Activated CD4-positive, alpha-beta T cell treated with anti-CD3 and anti-CD28 coated beads, Interleukin-2, Interleukin-6, amounts not matched to agents 100 ng/mL and 50 ng/mL, durations not matched to agents 16 hours and 8 hours (primary cell): ENCODE data around the gene MIF4GD.
"Not testable (repeated sequence)": the region's sequence is repeated elsewhere in the genome, so short reads cannot be mapped to it uniquely, and the experiment has no call there.

ENCODE experiments used
- DNase-seq: peaks from one replicate; pipeline ENCODE4 v3.0.0-alpha.2; 2020

MIF4GD gene

GRCh38 chr17:75288359-75288758 is 17.3 kb upstream of the MIF4GD start:
- DNase-seq, result no peak

GRCh38 chr17:75287221-75287620 is 16.2 kb upstream of the MIF4GD start:
- no peak for DNase-seq

- DNase-seq, result no peak
These were observed 14.1 kb upstream of the MIF4GD start for GRCh38 chr17:75285123-75285522.

- not testable (repeated sequence) for DNase-seq
These were observed 9.2 kb upstream of the MIF4GD start for GRCh38 chr17:75280189-75280588.

DNA sequence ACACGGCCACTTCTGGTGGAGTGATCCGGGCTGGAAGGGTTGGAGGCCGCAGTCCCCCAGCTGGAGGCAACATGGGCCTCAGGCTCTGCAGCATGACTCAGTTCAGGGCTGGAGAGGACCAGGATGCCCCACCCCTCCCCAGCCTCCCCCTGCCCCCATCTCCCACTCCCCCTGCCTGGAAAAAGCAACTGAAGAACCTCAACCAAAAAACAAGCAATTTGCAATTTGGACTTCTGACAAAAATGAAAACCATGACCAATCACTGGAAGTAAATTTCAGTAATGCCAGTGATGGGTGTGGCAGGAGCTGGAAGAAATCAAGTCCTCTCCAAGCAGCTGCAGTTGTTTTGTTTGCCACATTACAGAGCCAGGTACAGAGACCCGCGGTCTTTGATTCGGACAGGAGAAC is 6.6 kb upstream of the MIF4GD start:
- no peak for DNase-seq

DNA sequence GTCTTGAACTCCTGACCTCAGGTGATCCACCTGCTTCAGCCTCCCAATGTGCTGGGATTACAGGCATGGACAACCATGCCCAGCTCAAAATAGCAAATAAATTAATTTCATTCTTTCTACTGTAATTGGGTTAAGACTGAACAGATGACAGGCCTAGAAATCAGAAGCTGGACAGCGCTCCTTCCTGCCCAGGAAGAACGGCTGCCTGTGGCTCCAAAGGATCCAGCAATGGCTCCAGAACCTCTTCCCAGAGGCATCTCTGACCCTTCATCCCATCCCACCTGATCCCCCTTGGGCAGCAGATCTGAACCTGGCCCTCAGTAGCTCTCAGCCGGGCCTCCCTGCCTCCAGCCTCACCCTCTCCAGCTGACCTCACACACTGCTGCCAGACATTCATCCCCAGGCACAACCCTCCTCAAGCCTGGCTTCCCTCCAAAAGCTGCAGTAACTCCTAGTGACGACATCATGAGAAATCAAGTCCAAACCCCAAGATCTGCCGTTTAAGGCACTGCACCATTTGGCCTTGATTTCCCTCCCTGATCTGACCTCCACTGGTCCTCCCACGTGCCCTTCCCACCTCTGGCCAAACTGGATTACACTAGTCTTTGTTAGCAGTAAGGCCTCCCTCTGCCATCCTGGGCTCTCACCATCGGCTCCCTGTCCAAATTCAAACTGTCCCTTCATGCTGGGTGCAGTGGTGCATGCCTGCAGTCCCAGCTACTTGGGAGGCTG is 3.1 kb upstream of the MIF4GD start:
- DNase-seq, result no peak

DNA sequence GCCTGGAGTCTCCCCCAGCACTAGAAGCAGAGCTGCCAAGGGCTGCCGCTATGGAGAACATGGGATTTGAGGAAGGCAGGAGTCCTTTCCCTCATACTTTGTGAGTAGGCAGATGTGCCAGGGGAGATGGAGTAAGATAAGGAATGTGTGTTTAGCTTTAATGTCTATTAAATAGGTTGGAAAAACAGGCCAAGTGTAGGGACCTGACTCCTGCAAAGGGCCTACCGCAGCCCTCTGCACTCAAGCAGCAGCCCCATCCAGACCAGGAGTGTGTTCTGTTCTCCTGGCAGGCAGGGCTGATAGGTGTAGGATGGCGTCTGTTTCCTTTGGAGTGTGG is 1.8 kb upstream of the MIF4GD start:
- DNase-seq, result no peak

DNA sequence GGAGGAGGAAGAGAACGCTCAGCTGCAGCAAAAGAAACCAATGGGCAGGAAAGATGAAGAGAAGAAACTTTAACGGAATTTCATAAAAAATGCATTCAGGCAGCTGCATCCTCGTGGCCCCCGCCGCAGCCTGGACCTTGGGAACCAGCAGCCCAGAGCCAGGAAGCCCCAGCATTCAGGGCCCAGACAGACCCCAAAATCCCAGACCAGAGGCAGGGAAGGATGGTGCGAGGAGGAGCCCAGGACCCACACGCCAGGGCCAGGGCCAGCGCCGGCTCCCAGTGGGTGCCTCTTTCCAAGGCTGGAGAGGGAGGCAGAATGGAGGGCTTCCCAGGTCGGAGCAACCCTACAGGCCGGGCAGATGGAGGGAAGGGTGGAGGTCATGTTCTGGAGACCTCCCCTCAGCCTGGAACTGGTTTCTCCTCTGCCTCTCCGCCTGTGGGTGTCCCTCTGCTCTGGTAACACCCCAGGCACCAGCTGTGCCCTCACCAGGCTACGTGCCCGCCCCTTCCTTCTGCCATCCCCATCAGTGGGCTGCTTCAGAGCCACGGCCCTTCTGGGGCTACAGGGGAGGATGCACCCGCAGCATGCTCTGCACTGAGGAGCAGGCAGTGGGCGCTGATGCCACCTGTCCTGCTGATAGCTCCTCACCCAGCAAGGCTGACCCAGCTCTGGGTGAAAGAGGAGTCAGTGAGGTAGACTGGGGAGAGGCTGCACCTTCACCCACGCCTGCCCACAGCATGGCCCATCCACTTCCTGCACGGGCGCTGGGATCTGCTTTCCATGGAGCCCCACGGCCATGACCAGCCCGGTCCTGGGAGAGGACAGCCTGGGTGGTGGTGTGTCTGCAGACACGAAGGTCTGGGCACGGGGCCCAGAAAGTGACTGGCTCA is 1.2 kb upstream of the MIF4GD start:
- DNase-seq, result peak; percentile 35

- peak; percentile 93 for DNase-seq
These were observed 363 bp upstream of the MIF4GD start for GRCh38 chr17:75271233-75271954.

DNA sequence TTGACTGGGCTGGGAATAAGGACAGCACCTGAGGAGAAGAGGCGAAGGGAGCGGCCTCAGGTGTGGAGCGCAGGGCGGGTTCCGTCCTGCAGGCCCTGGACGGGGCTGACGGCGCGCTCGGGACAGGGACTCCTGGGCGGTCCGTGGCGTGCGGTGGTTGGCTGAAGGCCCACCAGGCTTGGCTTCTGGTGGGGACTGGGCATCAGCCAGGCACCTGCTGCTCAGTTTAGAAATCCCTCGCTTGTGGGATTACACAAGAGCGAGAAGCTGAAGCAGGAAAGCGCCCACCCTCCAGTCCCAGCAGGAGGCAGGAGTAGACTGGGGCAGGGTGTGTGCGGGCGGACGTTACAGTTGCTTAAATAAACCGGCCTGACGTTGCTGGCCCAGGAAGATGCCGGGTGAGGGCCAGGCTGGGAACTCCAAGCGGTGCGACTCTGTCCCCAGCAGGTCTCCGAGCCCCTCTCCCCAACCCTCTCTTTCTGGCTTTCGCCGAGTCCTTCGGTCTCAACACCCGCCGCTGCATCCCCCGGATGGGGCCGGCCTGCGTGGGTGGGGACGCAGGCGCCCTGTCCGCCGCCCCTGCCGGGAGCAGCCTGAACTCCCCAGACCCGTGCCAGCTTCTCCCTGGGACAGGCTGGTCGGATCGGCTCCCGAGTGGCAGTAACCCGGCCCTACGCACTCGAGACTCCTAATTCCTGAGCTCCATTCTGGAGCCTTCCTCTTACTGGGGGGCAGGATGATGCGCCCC is 639 bp downstream of the MIF4GD start:
- peak; percentile 70 for DNase-seq

DNA sequence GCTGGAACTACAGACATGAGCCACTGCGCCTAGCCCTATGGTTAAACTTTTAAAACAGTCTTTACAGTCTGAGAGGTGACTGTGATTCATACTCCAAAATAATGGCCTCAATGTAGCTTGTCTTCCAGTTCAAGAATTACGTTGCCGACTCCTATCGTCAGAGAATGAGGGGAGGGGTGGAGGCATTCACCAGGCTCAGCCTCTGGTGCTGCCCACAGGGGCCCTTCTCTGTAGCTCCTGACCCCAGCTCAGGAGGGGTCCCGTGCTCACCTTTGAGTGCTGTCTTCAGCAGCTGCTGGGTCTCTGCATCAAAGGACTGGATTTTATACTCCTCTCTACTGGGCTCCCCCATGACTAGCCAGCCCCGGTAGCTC is 1.2 kb downstream of the MIF4GD start:
- DNase-seq, result no peak

DNA sequence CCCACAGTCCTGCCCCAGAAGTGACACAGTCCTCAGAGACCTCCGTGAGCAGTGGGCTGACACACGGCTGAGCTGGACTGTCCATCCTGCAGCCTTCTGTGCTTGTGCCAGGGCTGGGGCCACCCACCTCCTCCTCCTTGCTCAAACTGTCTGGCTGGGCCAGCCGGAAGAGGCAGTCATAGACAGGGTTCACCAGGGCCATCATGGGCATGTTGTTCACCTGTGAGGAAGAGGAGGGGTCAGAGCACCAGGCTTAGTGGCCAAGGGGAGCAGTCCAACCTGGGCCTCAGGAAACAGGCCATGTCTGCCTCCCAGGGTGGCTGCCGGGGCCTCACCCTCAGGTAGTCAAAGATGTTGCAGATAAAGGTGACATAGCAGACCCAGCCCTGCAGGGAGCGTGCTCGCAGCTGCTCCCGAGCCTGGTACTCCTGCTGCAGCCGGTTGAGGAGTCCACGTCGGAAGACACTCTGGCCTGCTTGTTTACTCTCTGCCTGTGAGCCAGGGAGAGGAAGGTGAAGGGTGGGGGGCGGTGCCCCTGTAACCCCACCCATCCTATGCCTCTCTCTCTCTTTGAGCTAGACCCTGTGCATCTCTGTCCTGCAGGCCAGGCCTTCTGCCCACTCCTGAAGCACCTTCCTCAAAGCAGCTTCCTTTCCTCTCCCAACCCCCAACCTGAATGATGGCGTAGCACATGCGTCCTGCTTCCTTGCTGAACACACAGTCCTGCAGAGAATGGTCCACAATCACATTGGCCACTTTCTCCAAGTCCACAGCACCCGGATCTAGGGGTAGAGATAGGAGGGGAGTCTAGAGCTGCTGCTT is 3.4 kb downstream of the MIF4GD start:
- no peak for DNase-seq

- no peak for DNase-seq
These were observed 3.9 kb downstream of the MIF4GD start for GRCh38 chr17:75267153-75267410.

GRCh38 chr17:75266316-75267152 is 4.5 kb downstream of the MIF4GD start:
- DNase-seq, result no peak

- no peak for DNase-seq
These were observed 5.3 kb downstream of the MIF4GD start for GRCh38 chr17:75265614-75266315.

- no peak for DNase-seq
These were observed 8.0 kb downstream of the MIF4GD start for GRCh38 chr17:75263055-75263454.

- DNase-seq, result no peak
These were observed 8.9 kb downstream of the MIF4GD start for GRCh38 chr17:75262112-75262606.

- DNase-seq, result peak; percentile 97
These were observed 9.5 kb downstream of the MIF4GD start, which contains the start of the genes GGA3 and MRPS7 for GRCh38 chr17:75261336-75262111. Gene GGA3, minus strand, starts transcription at chr17:75261606. Its CDS starts 19 bp downstream, at chr17:75261587. Gene MRPS7, plus strand, starts transcription at chr17:75261879. Its CDS starts 22 bp downstream, at chr17:75261901.

- peak; percentile 56 for DNase-seq
These were observed 10.2 kb downstream of the MIF4GD start for GRCh38 chr17:75260641-75261335.
